IPS DF 6.9 (cell line): ENCODE data around the gene TRDN.

Experiments
- DNase-seq: peaks from one replicate; pipeline ENCODE4 v3.0.0-alpha.2; 2013; ENCODE audit warnings: low read depth, low spot score
- H3K27ac ChIP-seq: one replicate; pipeline ENCODE4 v1.5.1; 2013; ENCODE audit warnings: low read length, control low read depth
- H3K27me3 ChIP-seq: 2 replicates; pipeline ENCODE4 v1.6.1; 2013; ENCODE audit warnings: mild to moderate bottlenecking, low read length; ENCODE audit not compliant: control insufficient read depth, insufficient read depth
- H3K36me3 ChIP-seq: 2 replicates; pipeline ENCODE4 v1.6.1; 2013; ENCODE audit warnings: low read length; ENCODE audit not compliant: control insufficient read depth, insufficient read depth
- H3K4me1 ChIP-seq: 2 replicates; pipeline ENCODE4 v1.6.1; 2013; ENCODE audit warnings: low read length; ENCODE audit not compliant: control insufficient read depth, insufficient read depth
- H3K4me3 ChIP-seq: 2 replicates; pipeline ENCODE4 v1.5.1; 2013; ENCODE audit warnings: mild to moderate bottlenecking, low read length
- H3K9me3 ChIP-seq: 2 replicates; pipeline ENCODE4 v1.6.1; 2013; ENCODE audit warnings: low read length, inconsistent platforms; ENCODE audit not compliant: control insufficient read depth, insufficient read depth
- WGBS: extraction: QIAGEN DNeasy Blood & Tissue Kit; methylation state at CpG from one replicate; pipeline ENCODE4 v1.1.7; 2013; ENCODE audit warnings: mixed read lengths, missing lambda C conversion rate; ENCODE audit not compliant: insufficient read length, insufficient coverage; 5-methylcytosine and 5-hydroxymethylcytosine counted together

The TRDN gene

GRCh38 chr6:123168892-123169773 lies 467.6 kb downstream of the TRDN start:
- no peaks in the 10 kb centered on the region for H3K27me3 ChIP-seq
- H3K4me1 ChIP-seq, result no peaks in the 10 kb centered on the region
- H3K4me3 ChIP-seq, result no peak overlapping the region
- no peaks in the 10 kb centered on the region for H3K36me3 ChIP-seq
- DNase-seq, result no peak
- H3K27ac ChIP-seq, result no peak overlapping the region
- WGBS, result 100% methylated on average over 1 of the region's 2 CpGs
- no peaks in the 10 kb centered on the region for H3K9me3 ChIP-seq

- H3K4me1 ChIP-seq, result no peaks in the 10 kb centered on the region
- no peaks in the 10 kb centered on the region for H3K27me3 ChIP-seq
- no peak overlapping the region for H3K27ac ChIP-seq
- H3K9me3 ChIP-seq, result no peaks in the 10 kb centered on the region
- no peak overlapping the region for H3K4me3 ChIP-seq
- no peaks in the 10 kb centered on the region for H3K36me3 ChIP-seq
- whole genome bisulfite sequencing, result no CpG with 5 or more reads among the region's 1 CpG
- no peak for DNase-seq
Observed at GRCh38 chr6:123168466-123168865, 468.3 kb downstream of the TRDN start.
